Suprapubic skin (tissue), 4 donors: ENCODE measurements around the gene POLRMT. TPM values are rescaled to one million over a fixed set of nuclear protein-coding genes. Genes with fewer than 3 reads are reported as not detected.
"Not testable (repeated sequence)": the region's sequence is repeated elsewhere in the genome, so short reads cannot be mapped to it uniquely, and the experiment has no call there.

Source experiments
- DNase-seq, 2 donors: peaks; one replicate each; pipeline ENCODE4 v3.0.0-alpha.2; 2019; ENCODE audit warnings: low spot score in 2 of 2
- H3K27ac ChIP-seq: fragments of 200-600 bp; sonication (generic); one replicate; pipeline ENCODE4 v1.5.1; 2019
- H3K27me3 ChIP-seq: fragments of 200-600 bp; sonication (generic); one replicate; pipeline ENCODE4 v1.5.1; 2019
- H3K36me3 ChIP-seq: fragments of 200-600 bp; sonication (generic); one replicate; pipeline ENCODE4 v1.5.1; 2019
- H3K4me1 ChIP-seq: fragments of 200-600 bp; sonication (generic); one replicate; pipeline ENCODE4 v1.5.1; 2019
- H3K4me3 ChIP-seq: fragments of 200-600 bp; sonication (generic); one replicate; pipeline ENCODE4 v1.5.1; 2019; ENCODE audit warnings: mild to moderate bottlenecking
- H3K9me3 ChIP-seq: fragments of 200-600 bp; sonication (generic); one replicate; pipeline ENCODE4 v1.5.1; 2019
- CTCF ChIP-seq, 2 donors: fragments of 200-600 bp in 1 of 2; fragments of 450-650 bp in 1 of 2; sonication (generic) in 1 of 2; IDR thresholded peaks; one replicate each; pipeline ENCODE4 v1.5.1; 2016 to 2019; ENCODE audit warnings: antibody characterized with exemption in 2 of 2, mild to moderate bottlenecking in 1 of 2, moderate library complexity in 1 of 2
- EP300 ChIP-seq: sonication (generic); formaldehyde crosslinking; IDR thresholded peaks from one replicate; pipeline ENCODE4 v1.6.1; 2017; ENCODE audit warnings: antibody characterized with exemption
- POLR2A ChIP-seq, 2 donors: fragments of 450-650 bp; IDR thresholded peaks; one replicate each; pipeline ENCODE4 v1.6.1; 2017; ENCODE audit warnings: antibody characterized with exemption in 2 of 2, mild to moderate bottlenecking in 2 of 2, moderate library complexity in 2 of 2
- POLR2AphosphoS5 ChIP-seq, 3 donors: sonication (generic); formaldehyde crosslinking; IDR thresholded peaks; one replicate each; pipeline ENCODE4 v1.6.1; 2017; ENCODE audit warnings: antibody characterized with exemption in 3 of 3
- WGBS: methylation state at CpG from one replicate; pipeline ENCODE4 v1.1.5; 2018; 5-methylcytosine and 5-hydroxymethylcytosine counted together
- total RNA-seq, 4 donors: library from RNA; depleted of rRNA; stranded (reverse); fragments of >200 nt; gene quantifications; one replicate each; pipeline ENCODE4 v1.1.0, GENCODE V29; 2016

POLRMT gene
- total RNA-seq, 4 donors from 2014 or later = 26.0 to 60.4 (median 46.3) TPM

- peaks cover 23% of the 10 kb centered on the region for H3K4me1 ChIP-seq
- TF ChIP-seq EP300 (no peak), CTCF (IDR thresholded peaks at IDR 0.05) (no peak), POLR2A (IDR thresholded peaks at IDR 0.05) (no peak), POLR2AphosphoS5 (IDR thresholded peaks at IDR 0.05) (no peak)
- peak overlapping the region; percentile 28 for H3K4me3 ChIP-seq
- H3K36me3 ChIP-seq = no peaks in the 10 kb centered on the region
- peaks cover 11% of the 10 kb centered on the region for H3K27me3 ChIP-seq
- DNase-seq = no peak
- 29% methylated on average over 5 of the region's 38 CpGs for WGBS
- H3K9me3 ChIP-seq = no peaks in the 10 kb centered on the region
- H3K27ac ChIP-seq = peak overlapping the region; percentile 18
Measured at GRCh38 chr19:610071-610800, 23.1 kb downstream of the POLRMT start.

GRCh38 chr19:609004-609346 lies 24.4 kb downstream of the POLRMT start:
- Histone ChIP-seq H3K36me3 (no peaks in the 10 kb centered on the region), H3K4me3 (no peak overlapping the region), H3K27me3 (peaks cover 11% of the 10 kb centered on the region), H3K27ac (no peak overlapping the region), H3K4me1 (peaks cover 23% of the 10 kb centered on the region), H3K9me3 (no peaks in the 10 kb centered on the region)
- 61% methylated on average over 16 of the region's 22 CpGs for WGBS
- TF ChIP-seq POLR2AphosphoS5 (IDR thresholded peaks at IDR 0.05) (no peak), POLR2A (IDR thresholded peaks at IDR 0.05) (no peak), EP300 (no peak), CTCF (IDR thresholded peaks at IDR 0.05) (no peak)
- DNase-seq = no peak

GRCh38 chr19:608155-609003 lies 25.0 kb downstream of the POLRMT start:
- WGBS = 82% methylated on average over 21 of the region's 30 CpGs

GRCh38 chr19:607301-608154 lies 25.8 kb downstream of the POLRMT start:
- DNase-seq = no peak
- Histone ChIP-seq H3K4me3 (no peak overlapping the region), H3K36me3 (no peaks in the 10 kb centered on the region), H3K9me3 (no peaks in the 10 kb centered on the region), H3K4me1 (peaks cover 23% of the 10 kb centered on the region), H3K27me3 (peaks cover 11% of the 10 kb centered on the region), H3K27ac (no peak overlapping the region)
- no peak for TF ChIP-seq POLR2AphosphoS5 (IDR thresholded peaks at IDR 0.05)
- 86% methylated on average over 8 of the region's 30 CpGs for WGBS

More at GRCh38 chr19:608155-609003, 25.0 kb downstream of the POLRMT start:
- Histone ChIP-seq H3K27ac (no peak overlapping the region), H3K4me1 (peaks cover 23% of the 10 kb centered on the region), H3K4me3 (no peak overlapping the region), H3K9me3 (no peaks in the 10 kb centered on the region), H3K36me3 (no peaks in the 10 kb centered on the region), H3K27me3 (peaks cover 11% of the 10 kb centered on the region)
- TF ChIP-seq CTCF (IDR thresholded peaks at IDR 0.05) (no peak), EP300 (no peak)
- no peak for DNase-seq

- peaks cover 11% of the 10 kb centered on the region for H3K27me3 ChIP-seq
- 83% methylated on average over 9 of the region's 34 CpGs for WGBS
- DNase-seq, H3K4me3 ChIP-seq, H3K27ac ChIP-seq, H3K9me3 ChIP-seq, H3K36me3 ChIP-seq: not testable (repeated sequence)
- peaks cover 12% of the 10 kb centered on the region for H3K4me1 ChIP-seq
Measured at GRCh38 chr19:605061-605971, 28.0 kb downstream of the POLRMT start.
